Gastroesophageal sphincter (tissue), 3 donors: Measurements from ENCODE around the gene PCNX3.

Source experiments
- CTCF ChIP-seq, 4 experiments: fragments of 200-600 bp in 2 of 4; fragments of 450-650 bp in 2 of 4; sonication (generic) in 1 of 4; IDR thresholded peaks; one replicate each; pipeline ENCODE4 v1.5.1; 2017 to 2019; ENCODE audit warnings: antibody characterized with exemption in 4 of 4, mild to moderate bottlenecking in 2 of 4, moderate library complexity in 2 of 4
- EP300 ChIP-seq: sonication (generic); formaldehyde crosslinking; IDR thresholded peaks from one replicate; pipeline ENCODE4 v1.6.1; 2017; ENCODE audit warnings: antibody characterized with exemption, mild to moderate bottlenecking
- POLR2AphosphoS5 ChIP-seq: sonication (generic); formaldehyde crosslinking; IDR thresholded peaks from one replicate; pipeline ENCODE4 v1.6.1; 2017; ENCODE audit warnings: antibody characterized with exemption

- TF ChIP-seq CTCF (IDR thresholded peaks at IDR 0.05) (peak in 2 of 4 experiments; percentile 27 to 31), EP300 (no peak), POLR2AphosphoS5 (peak; percentile 29)
Observed at GRCh38 chr11:65685981-65686380, 70.4 kb downstream of the PCNX3 start.
